ENCODE measurements around the gene CDCA4.

Gene CDCA4

DNA sequence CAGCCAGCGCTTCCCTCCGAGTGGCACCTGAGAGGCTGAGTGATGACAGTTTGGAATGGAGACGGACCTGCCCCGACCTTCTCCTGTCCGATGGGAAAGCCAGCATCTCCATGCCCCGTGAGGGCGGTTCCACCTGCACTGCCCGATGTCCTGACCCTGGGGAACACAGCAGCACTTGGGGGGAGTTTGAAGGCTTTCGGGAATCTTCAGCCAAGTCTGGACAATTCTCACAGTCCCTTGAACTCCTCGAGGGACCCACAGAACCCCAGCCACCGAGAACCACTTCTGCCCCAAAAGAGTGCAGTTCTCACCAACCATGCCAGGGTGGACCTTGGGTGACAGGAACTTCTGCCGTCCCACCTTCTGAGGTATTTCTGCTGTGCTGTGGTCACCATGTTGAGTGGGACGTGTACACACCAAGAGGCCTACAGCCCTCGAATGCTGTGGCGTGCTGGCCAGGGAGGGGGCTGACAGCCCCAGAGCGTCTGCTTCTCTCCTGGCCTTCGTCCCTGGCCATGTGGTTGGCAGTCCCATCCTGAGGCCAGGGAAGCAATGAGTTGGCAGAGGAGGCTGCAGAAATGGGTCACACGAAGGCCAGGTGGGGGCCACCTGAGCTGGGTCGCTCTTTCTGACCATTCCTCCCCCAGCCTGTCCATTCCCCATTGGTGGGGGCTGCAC lies 34.3 kb downstream of the CDCA4 start:
- no peak overlapping the region for H3K9ac ChIP-seq (ENCODE audit: low read length)
- no peaks in the 10 kb centered on the region for H3F3A ChIP-seq (ENCODE audit: insufficient read depth)
- H3K27me3 ChIP-seq (ENCODE audit: low read length) = no peaks in the 10 kb centered on the region
- H3K4me2 ChIP-seq (ENCODE audit: low read depth, low read length, poor library complexity, severe bottlenecking) = no peak overlapping the region
- H3K27ac ChIP-seq (ENCODE audit: low read depth, low read length) = no peak overlapping the region
- H3K79me2 ChIP-seq (ENCODE audit: insufficient read depth, low read length) = no peaks in the 10 kb centered on the region
- H2AFZ ChIP-seq (ENCODE audit: low read depth, low read length, severe bottlenecking) = no peak overlapping the region
- no peaks in the 10 kb centered on the region for H4K20me1 ChIP-seq (ENCODE audit: low read depth, low read length)
- H3K36me3 ChIP-seq (ENCODE audit: low read length) = no peaks in the 10 kb centered on the region
- H3K9me2 ChIP-seq (replicated peaks; ENCODE audit: insufficient read depth, low read length) = no peaks in the 10 kb centered on the region
- H3K9me3 ChIP-seq (ENCODE audit: insufficient read depth, low read length) = no peaks in the 10 kb centered on the region
- TF ChIP-seq, protein P1, sequence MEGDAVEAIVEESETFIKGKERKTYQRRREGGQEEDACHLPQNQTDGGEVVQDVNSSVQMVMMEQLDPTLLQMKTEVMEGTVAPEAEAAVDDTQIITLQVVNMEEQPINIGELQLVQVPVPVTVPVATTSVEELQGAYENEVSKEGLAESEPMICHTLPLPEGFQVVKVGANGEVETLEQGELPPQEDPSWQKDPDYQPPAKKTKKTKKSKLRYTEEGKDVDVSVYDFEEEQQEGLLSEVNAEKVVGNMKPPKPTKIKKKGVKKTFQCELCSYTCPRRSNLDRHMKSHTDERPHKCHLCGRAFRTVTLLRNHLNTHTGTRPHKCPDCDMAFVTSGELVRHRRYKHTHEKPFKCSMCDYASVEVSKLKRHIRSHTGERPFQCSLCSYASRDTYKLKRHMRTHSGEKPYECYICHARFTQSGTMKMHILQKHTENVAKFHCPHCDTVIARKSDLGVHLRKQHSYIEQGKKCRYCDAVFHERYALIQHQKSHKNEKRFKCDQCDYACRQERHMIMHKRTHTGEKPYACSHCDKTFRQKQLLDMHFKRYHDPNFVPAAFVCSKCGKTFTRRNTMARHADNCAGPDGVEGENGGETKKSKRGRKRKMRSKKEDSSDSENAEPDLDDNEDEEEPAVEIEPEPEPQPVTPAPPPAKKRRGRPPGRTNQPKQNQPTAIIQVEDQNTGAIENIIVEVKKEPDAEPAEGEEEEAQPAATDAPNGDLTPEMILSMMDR (IDR thresholded peaks at IDR 0.05; ENCODE audit: insufficient read depth, low read length, poor library complexity, severe bottlenecking) = no peak
- no peak for TF ChIP-seq EZH2phosphoT487 (conservative IDR thresholded peaks at IDR 0.05; ENCODE audit: low read length)
- H3K4me3 ChIP-seq (ENCODE audit: insufficient read depth, low read length, poor library complexity, severe bottlenecking) = no peak overlapping the region

DNA sequence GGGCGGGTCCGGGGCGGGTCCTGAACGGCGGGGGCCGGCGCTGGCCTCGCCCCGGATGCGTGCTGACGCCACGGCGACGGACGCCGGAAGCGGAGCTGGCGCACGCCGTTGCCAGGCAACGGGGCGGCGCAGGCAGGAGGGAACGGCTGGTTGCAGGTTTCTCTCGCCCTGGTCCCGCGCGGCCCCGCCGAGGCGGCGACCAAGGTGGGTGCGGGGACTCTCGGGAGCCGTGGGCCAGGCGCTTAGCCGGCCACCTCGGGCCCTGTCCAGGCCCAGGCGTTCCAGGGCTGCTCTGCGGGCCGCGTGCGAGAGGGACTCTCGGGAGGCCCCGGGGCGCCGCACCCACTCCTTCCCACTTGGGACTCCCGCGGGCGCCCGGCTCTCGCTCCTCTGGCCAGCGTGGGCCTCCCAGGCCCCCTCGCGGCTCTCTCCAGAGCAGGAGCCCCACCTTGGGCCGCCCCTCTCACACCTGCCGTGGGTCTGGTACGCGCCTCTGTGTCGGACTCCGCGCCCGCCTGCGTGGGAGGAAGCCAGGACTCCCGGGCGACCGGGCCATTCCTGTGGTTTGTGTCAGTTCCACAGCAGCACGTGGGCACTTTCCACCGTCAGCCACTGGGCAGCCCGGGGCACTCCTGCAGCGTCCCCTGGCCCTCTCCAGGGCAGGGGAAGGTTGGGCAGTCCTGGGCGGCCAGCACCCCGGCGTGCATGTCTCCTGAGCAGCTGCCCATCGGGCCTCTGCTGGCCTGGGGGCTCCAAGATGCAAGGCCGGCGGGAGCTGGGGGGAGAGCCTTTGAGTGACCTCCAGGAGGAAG lies 35.0 kb downstream of the CDCA4 start, which contains the start of gene CLBA1:
Gene CLBA1, plus strand, starts transcription at position 114 of the 812 bp plus-strand sequence. Its CDS starts 644 bp downstream, at position 758.
- Histone ChIP-seq H3F3A (ENCODE audit: insufficient read depth) (no peaks in the 10 kb centered on the region), H2AFZ (ENCODE audit: low read depth, low read length, severe bottlenecking) (peak within 1 kb of the TSS; percentile 65), H3K79me2 (ENCODE audit: insufficient read depth, low read length) (no peaks in the 10 kb centered on the region), H3K4me2 (ENCODE audit: low read depth, low read length, poor library complexity, severe bottlenecking) (peak within 1 kb of the TSS; percentile 64), H4K20me1 (ENCODE audit: low read depth, low read length) (no peaks in the 10 kb centered on the region), H3K4me3 (ENCODE audit: insufficient read depth, low read length, poor library complexity, severe bottlenecking) (peak within 1 kb of the TSS; percentile 52), H3K36me3 (ENCODE audit: low read length) (no peaks in the 10 kb centered on the region), H3K9ac (ENCODE audit: low read length) (peak within 1 kb of the TSS; percentile 44), H3K27me3 (ENCODE audit: low read length) (no peaks in the 10 kb centered on the region), H3K9me2 (replicated peaks; ENCODE audit: insufficient read depth, low read length) (no peaks in the 10 kb centered on the region), H3K9me3 (ENCODE audit: insufficient read depth, low read length) (no peaks in the 10 kb centered on the region), H3K27ac (ENCODE audit: low read depth, low read length) (no peak within 1 kb of the TSS)
- TF ChIP-seq EZH2phosphoT487 (conservative IDR thresholded peaks at IDR 0.05; ENCODE audit: low read length) = no peak
- TF ChIP-seq, protein P1 (IDR thresholded peaks at IDR 0.05; ENCODE audit: insufficient read depth, low read length, poor library complexity, severe bottlenecking) = no peak

DNA sequence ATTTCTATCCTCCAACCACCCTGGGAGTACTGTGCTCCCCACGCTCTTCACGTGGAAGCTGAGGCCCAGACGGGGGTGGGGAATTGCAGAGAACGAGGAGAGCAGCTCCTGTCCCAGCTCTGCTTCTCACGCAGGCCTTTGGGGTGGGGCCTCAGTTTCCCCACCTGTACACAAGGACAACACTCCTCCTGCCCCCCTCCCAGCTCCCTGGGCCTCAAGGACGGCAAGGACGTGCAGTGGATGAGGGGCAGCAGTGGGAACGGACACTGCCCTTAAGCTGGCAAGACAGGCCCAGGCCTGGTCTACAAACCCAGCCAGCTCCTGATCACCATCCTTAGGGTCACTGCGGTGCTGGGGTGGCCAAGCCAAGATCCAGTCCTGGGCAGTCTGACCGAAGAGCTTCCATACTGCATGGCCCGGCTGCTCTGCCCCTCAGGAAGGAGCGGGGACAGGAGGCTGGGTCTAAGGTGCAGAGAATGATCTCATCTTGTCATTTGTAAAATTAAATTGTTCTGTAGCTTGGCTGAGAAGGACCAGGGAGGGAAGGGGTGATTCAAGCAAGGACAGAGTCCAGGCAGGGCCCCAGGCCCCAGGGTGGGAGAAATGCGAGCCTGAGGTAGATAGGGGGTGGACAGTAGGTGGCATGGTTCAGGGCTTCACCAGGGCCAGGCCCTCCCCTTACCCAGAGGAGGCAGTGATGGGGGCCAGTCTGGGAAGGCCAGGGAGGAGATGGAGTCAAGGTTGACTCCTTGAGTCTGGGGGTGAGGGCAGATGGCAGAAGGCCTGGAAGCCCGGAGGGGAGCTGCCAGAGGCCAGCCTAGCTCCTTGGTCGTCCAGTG lies 36.6 kb downstream of the CDCA4 start:
- H3K4me2 ChIP-seq (ENCODE audit: low read depth, low read length, poor library complexity, severe bottlenecking) = no peak overlapping the region
- no peak overlapping the region for H3K9ac ChIP-seq (ENCODE audit: low read length)

More for the DNA sequence above, 36.6 kb downstream of the CDCA4 start:
- no peaks in the 10 kb centered on the region for H3K79me2 ChIP-seq (ENCODE audit: insufficient read depth, low read length)
- TF ChIP-seq, protein P1 (IDR thresholded peaks at IDR 0.05; ENCODE audit: insufficient read depth, low read length, poor library complexity, severe bottlenecking) = no peak
- TF ChIP-seq EZH2phosphoT487 (conservative IDR thresholded peaks at IDR 0.05; ENCODE audit: low read length) = no peak
- H2AFZ ChIP-seq (ENCODE audit: low read depth, low read length, severe bottlenecking) = no peak overlapping the region
- H3K4me3 ChIP-seq (ENCODE audit: insufficient read depth, low read length, poor library complexity, severe bottlenecking) = no peak overlapping the region
- H3F3A ChIP-seq (ENCODE audit: insufficient read depth) = no peaks in the 10 kb centered on the region
- no peaks in the 10 kb centered on the region for H3K9me3 ChIP-seq (ENCODE audit: insufficient read depth, low read length)
- H3K36me3 ChIP-seq (ENCODE audit: low read length) = no peaks in the 10 kb centered on the region
- no peaks in the 10 kb centered on the region for H3K9me2 ChIP-seq (replicated peaks; ENCODE audit: insufficient read depth, low read length)
- no peaks in the 10 kb centered on the region for H3K27me3 ChIP-seq (ENCODE audit: low read length)
- H3K27ac ChIP-seq (ENCODE audit: low read depth, low read length) = no peak overlapping the region
- no peaks in the 10 kb centered on the region for H4K20me1 ChIP-seq (ENCODE audit: low read depth, low read length)
